ENCODE measurements around the gene MT1X. TPM values are rescaled to one million over a fixed set of nuclear protein-coding genes. Genes with fewer than 3 reads are reported as not detected.

Gene MT1X
- total RNA-seq, 1 donor from 2014 or later = 18.8 TPM

DNA sequence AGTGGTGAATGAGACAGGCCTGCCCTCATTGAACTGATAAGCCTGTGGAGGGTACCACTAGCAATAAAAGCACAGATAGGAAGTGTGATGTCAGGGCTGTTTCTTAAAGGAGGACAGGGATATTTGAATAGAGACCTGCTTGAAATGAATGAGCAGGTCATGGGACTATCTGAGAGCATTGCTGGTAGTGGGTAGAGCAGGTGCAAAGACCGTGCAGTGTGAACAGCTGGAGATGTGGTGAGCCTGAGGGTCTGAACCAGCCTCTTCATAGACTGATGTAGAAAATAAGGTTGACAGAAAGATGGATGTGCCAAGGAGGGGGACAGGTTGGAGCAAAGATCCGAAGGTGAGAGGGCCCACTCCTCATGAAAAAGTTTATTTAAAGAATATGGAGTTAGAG lies 50.1 kb downstream of the MT1X start:
- H3K27ac Mint-ChIP-seq (ENCODE audit: unreplicated experiment) = no peak overlapping the region
- no peak for DNase-seq (ENCODE audit: low read depth, low spot score)
- H3K4me1 Mint-ChIP-seq = peaks cover 16% of the 10 kb centered on the region
- TF ChIP-seq, protein P1, sequence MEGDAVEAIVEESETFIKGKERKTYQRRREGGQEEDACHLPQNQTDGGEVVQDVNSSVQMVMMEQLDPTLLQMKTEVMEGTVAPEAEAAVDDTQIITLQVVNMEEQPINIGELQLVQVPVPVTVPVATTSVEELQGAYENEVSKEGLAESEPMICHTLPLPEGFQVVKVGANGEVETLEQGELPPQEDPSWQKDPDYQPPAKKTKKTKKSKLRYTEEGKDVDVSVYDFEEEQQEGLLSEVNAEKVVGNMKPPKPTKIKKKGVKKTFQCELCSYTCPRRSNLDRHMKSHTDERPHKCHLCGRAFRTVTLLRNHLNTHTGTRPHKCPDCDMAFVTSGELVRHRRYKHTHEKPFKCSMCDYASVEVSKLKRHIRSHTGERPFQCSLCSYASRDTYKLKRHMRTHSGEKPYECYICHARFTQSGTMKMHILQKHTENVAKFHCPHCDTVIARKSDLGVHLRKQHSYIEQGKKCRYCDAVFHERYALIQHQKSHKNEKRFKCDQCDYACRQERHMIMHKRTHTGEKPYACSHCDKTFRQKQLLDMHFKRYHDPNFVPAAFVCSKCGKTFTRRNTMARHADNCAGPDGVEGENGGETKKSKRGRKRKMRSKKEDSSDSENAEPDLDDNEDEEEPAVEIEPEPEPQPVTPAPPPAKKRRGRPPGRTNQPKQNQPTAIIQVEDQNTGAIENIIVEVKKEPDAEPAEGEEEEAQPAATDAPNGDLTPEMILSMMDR (conservative IDR thresholded peaks at IDR 0.05) = no peak
- no peaks in the 10 kb centered on the region for H3K36me3 Mint-ChIP-seq (ENCODE audit: low read depth)
- H3K27me3 Mint-ChIP-seq (ENCODE audit: low read depth) = no peaks in the 10 kb centered on the region
- no peak overlapping the region for H3K4me3 Mint-ChIP-seq
- no peaks in the 10 kb centered on the region for H3K9me3 Mint-ChIP-seq

DNA sequence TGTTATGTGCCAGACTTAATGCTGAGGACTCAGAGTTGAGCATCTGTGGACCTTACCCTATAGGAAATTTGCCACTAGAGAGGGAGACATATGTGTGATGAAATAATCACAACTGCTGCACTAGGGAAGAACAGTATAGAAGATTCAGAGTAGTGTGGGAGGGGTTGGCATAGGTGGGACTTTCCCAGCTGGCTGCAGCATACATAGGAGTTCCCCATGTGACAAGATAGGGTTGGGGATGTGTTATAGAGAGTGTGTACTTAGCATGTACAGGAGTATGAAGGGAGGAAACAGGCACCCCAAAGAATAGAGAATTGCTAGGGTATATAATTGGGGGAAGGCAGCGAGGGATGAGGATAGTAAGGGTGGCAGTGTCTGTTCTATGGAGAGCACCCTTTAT lies 50.6 kb downstream of the MT1X start:
- DNase-seq (ENCODE audit: low read depth, low spot score) = no peak
- Mint-ChIP-seq H3K27me3 (ENCODE audit: low read depth) (no peaks in the 10 kb centered on the region), H3K4me3 (no peak overlapping the region), H3K27ac (ENCODE audit: unreplicated experiment) (no peak overlapping the region), H3K4me1 (peaks cover 16% of the 10 kb centered on the region), H3K9me3 (no peaks in the 10 kb centered on the region), H3K36me3 (ENCODE audit: low read depth) (no peaks in the 10 kb centered on the region)
- TF ChIP-seq, protein P1 (conservative IDR thresholded peaks at IDR 0.05) = no peak

Other genes with a start within 250 kb of the MT1X start
- gene NUDT21, start 231.1 kb upstream of the MT1X start, total RNA-seq = 232 and 239 TPM in 2 replicates
- gene OGFOD1, start 230.9 kb upstream of the MT1X start, total RNA-seq = 52.9 and 55.4 TPM in 2 replicates
- 44.9 and 48.6 TPM in 2 replicates for gene BBS2, start 162.4 kb upstream of the MT1X start, total RNA-seq
- gene MT4, start 117.4 kb upstream of the MT1X start, total RNA-seq = not detected in 2 replicates
- gene MT3, start 92.9 kb upstream of the MT1X start, total RNA-seq = not detected in 2 replicates
- 11.6 and 13.8 TPM in 2 replicates for gene MT2A, start 73.9 kb upstream of the MT1X start, total RNA-seq
- gene MT1E, start 56.7 kb upstream of the MT1X start, total RNA-seq = 0.49 and 0.59 TPM in 2 replicates
- gene MT1M, start 49.8 kb upstream of the MT1X start, total RNA-seq = not detected in 2 replicates
- gene MT1A, start 43.8 kb upstream of the MT1X start, total RNA-seq = not detected in 2 replicates
- gene MT1B, start 30.6 kb upstream of the MT1X start, total RNA-seq = not detected in 2 replicates
- 1.5 and 2.4 TPM in 2 replicates for gene MT1F, start 24.5 kb upstream of the MT1X start, total RNA-seq
- not detected in 2 replicates for gene MT1G, start 14.4 kb upstream of the MT1X start, total RNA-seq
- gene MT1H, start 12.7 kb upstream of the MT1X start, total RNA-seq = not detected in 2 replicates
- 151 and 152 TPM in 2 replicates for gene NUP93, start 47.7 kb downstream of the MT1X start, total RNA-seq
- gene SLC12A3, start 182.7 kb downstream of the MT1X start, total RNA-seq = not detected in 2 replicates
- 32.9 and 34.0 TPM in 2 replicates for gene HERPUD1, start 249.7 kb downstream of the MT1X start, total RNA-seq